NCI-H226 (cell line): ENCODE results near the gene PEX11B.

Experiments
- DNase-seq: peaks from one replicate; pipeline ENCODE4 v3.0.0-alpha.2; 2015

Gene PEX11B

DNA sequence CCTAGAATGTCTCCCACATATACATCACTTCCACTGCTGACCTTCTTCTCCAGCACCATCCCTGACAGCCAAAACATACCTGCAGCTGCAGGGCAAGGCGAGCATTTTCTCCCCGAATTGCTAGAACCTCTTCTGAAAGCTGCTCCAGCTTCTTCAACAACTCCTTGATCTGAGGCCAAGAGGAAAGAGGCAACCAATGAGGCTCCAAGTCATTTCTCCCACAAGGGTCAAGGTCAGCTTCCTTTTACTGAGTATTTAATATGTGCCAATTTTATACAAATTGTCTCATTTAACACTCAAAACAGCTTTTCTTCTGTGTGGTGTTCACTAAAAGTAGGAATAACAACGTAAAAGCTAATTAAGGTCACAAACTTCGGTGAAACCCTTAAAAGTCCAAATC is 50.3 kb downstream of the PEX11B start:
- DNase-seq, result no peak

DNA sequence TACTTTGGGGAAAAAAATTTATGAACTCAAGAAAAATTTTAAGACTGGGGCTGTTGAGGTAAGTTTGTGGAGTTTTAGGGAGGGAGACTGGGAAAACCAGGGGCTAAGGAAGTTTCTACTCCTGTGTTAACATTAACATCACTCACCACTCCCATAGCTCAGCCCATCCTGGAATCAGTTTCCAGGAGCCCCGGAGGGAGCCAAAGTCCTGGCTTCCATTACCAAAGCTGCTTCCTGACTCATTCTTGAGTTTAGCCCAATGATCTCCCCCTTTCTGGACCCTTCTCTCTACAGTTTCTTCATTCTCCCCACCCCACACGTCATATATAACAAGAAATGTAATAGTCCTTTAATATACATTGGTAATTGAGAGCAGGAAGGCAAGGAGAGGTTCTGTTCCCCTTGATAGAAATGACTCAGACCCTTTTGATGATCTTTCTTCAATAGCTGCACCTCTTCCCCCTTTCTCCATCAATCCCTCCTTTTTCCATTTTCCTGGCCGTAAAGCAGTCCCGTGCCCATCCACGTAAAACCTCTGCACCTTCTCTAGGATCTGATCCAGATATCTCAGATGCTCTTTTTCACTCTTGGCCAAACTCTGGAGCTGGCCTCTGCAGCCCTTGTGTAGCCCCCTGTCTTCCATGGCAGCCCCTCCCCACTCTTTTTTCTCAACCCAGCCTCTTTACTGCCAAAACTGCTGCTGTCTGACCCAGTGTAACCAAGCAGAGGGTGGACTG is 55.1 kb downstream of the PEX11B start:
- no peak for DNase-seq
